Neuronal stem cell (in vitro differentiated cells): Measurements from ENCODE around the gene ZBTB20.

Experiments used
- DNase-seq: peaks from one replicate; pipeline ENCODE4 v3.0.0-alpha.2; 2013; ENCODE audit warnings: low spot score
- H2AFZ ChIP-seq: one replicate; pipeline ENCODE4 v1.6.1; 2013; ENCODE audit warnings: mild to moderate bottlenecking, low read length, inconsistent platforms
- H2AK5ac ChIP-seq: 2 replicates; pipeline ENCODE4 v1.6.1; 2013; ENCODE audit warnings: low read depth, mild to moderate bottlenecking, inconsistent platforms, low read length, moderate library complexity, mixed read lengths
- H2BK120ac ChIP-seq: 2 replicates; pipeline ENCODE4 v1.6.1; 2013; ENCODE audit warnings: low read depth, mild to moderate bottlenecking, inconsistent platforms, low read length, moderate library complexity, mixed read lengths
- H2BK12ac ChIP-seq: one replicate; pipeline ENCODE4 v1.6.1; 2013; ENCODE audit warnings: low read length, inconsistent platforms
- H2BK15ac ChIP-seq: 2 replicates; pipeline ENCODE4 v1.6.1; 2013; ENCODE audit warnings: mild to moderate bottlenecking, low read length, inconsistent platforms, mixed read lengths
- H2BK5ac ChIP-seq: one replicate; pipeline ENCODE4 v1.6.1; 2013; ENCODE audit warnings: inconsistent platforms, mild to moderate bottlenecking, low read length, moderate library complexity
- H3K14ac ChIP-seq: one replicate; pipeline ENCODE4 v1.6.1; 2013; ENCODE audit warnings: low read length, inconsistent platforms
- H3K18ac ChIP-seq: 2 replicates; pipeline ENCODE4 v1.6.1; 2013; ENCODE audit warnings: low read length, inconsistent platforms
- H3K23ac ChIP-seq: 2 replicates; pipeline ENCODE4 v1.6.1; 2013; ENCODE audit warnings: low read depth, mild to moderate bottlenecking, mixed read lengths, low read length, inconsistent platforms; ENCODE audit not compliant: poor library complexity
- H3K27ac ChIP-seq: replicated peaks from 3 replicates; pipeline ENCODE4 v1.5.1; 2013; ENCODE audit warnings: low read length, inconsistent platforms
- H3K27me3 ChIP-seq, 3 experiments: 2 replicates each; pipeline ENCODE4 v1.6.1; 2013; ENCODE audit warnings: low read length in 3 of 3, mild to moderate bottlenecking in 2 of 3, inconsistent platforms in 1 of 3, low read depth in 1 of 3, mixed read lengths in 1 of 3, moderate library complexity in 1 of 3; ENCODE audit not compliant: control insufficient read depth in 3 of 3, insufficient read depth in 3 of 3
- H3K36me3 ChIP-seq, 2 donors: replicated peaks in 1 of 2; 2 replicates each; pipeline ENCODE4 v1.6.1; 2013; ENCODE audit warnings: low read length in 2 of 2; ENCODE audit not compliant: control insufficient read depth in 2 of 2, insufficient read depth in 2 of 2
- H3K4ac ChIP-seq: 2 replicates; pipeline ENCODE4 v1.6.1; 2013; ENCODE audit warnings: inconsistent platforms, mild to moderate bottlenecking, low read length, moderate library complexity
- H3K4me1 ChIP-seq, 2 donors: 1 replicate in 1 of 2; 2 replicates in 1 of 2; pipeline ENCODE4 v1.6.1; 2013; ENCODE audit warnings: low read length in 2 of 2, low read depth in 1 of 2; ENCODE audit not compliant: control insufficient read depth in 2 of 2, insufficient read depth in 1 of 2
- H3K4me2 ChIP-seq: one replicate; pipeline ENCODE4 v1.6.1; 2013; ENCODE audit warnings: mild to moderate bottlenecking, low read length, inconsistent platforms; ENCODE audit not compliant: insufficient read depth, poor library complexity, severe bottlenecking
- H3K4me3 ChIP-seq, 2 donors: 2 replicates each; pipeline ENCODE4 v1.5.1; 2013; ENCODE audit warnings: low read length in 2 of 2, mild to moderate bottlenecking in 2 of 2, inconsistent platforms in 1 of 2, moderate library complexity in 1 of 2
- H3K79me1 ChIP-seq: one replicate; pipeline ENCODE4 v1.6.1; 2013; ENCODE audit warnings: low read depth, mild to moderate bottlenecking, inconsistent platforms, low read length, moderate library complexity
- H3K9ac ChIP-seq: one replicate; pipeline ENCODE4 v1.6.1; 2013; ENCODE audit warnings: mild to moderate bottlenecking, low read depth, low read length, inconsistent platforms; ENCODE audit not compliant: poor library complexity
- H3K9me3 ChIP-seq, 2 donors: replicated peaks in 1 of 2; 2 replicates each; pipeline versions ENCODE3 to v1.6.1; 2013; ENCODE audit warnings: low read length in 2 of 2, mild to moderate bottlenecking in 2 of 2, inconsistent platforms in 1 of 2, low read depth in 1 of 2, mixed read lengths in 1 of 2, moderate library complexity in 1 of 2; ENCODE audit not compliant: control insufficient read depth in 2 of 2, insufficient read depth in 1 of 2
- H4K8ac ChIP-seq: one replicate; pipeline ENCODE4 v1.6.1; 2013; ENCODE audit warnings: low read depth, mild to moderate bottlenecking, inconsistent platforms, low read length, moderate library complexity
- H4K91ac ChIP-seq: one replicate; pipeline ENCODE4 v1.6.1; 2013; ENCODE audit warnings: low read length, low read depth, mild to moderate bottlenecking, inconsistent platforms; ENCODE audit not compliant: poor library complexity
- WGBS, 2 donors: extraction: QIAGEN DNeasy Blood & Tissue Kit; methylation state at CpG; one replicate each; pipeline ENCODE4 v1.1.7; 2013; ENCODE audit warnings: missing lambda C conversion rate in 2 of 2, mixed read lengths in 1 of 2; ENCODE audit not compliant: insufficient read length in 2 of 2, insufficient replicate concordance in 1 of 2; ENCODE audit errors: extremely low coverage in 2 of 2; 5-methylcytosine and 5-hydroxymethylcytosine counted together

Gene ZBTB20

GRCh38 chr3:114642951-114643741 lies 503.9 kb downstream of the ZBTB20 start:
- Histone ChIP-seq H3K4me3 (no peak overlapping the region), H2BK5ac (no peak overlapping the region), H3K18ac (no peak overlapping the region), H3K4me1 (peaks cover 3 to 5% of the 10 kb centered on the region in 2 donors), H2BK15ac (no peak overlapping the region), H3K14ac (no peak overlapping the region), H2AFZ (no peak overlapping the region), H3K36me3 (no peaks in the 10 kb centered on the region), H3K27ac (no peak overlapping the region), H3K27me3 (no peaks in the 10 kb centered on the region), H2AK5ac (no peak overlapping the region), H3K23ac (no peak overlapping the region), H3K9ac (no peak overlapping the region), H3K4ac (no peak overlapping the region), H3K4me2 (no peak overlapping the region), H4K91ac (no peak overlapping the region), H4K8ac (no peak overlapping the region), H3K9me3 (no peaks in the 10 kb centered on the region), H2BK12ac (no peak overlapping the region), H3K79me1 (no peaks in the 10 kb centered on the region), H2BK120ac (no peak overlapping the region)
- DNase-seq, result no peak
- no CpG with 5 or more reads among the region's 1 CpG for WGBS, 2 donors

GRCh38 chr3:114640126-114640525 lies 507.0 kb downstream of the ZBTB20 start:
- WGBS, 2 donors, result no CpG with 5 or more reads among the region's 2 CpGs

GRCh38 chr3:114639171-114639570 lies 507.9 kb downstream of the ZBTB20 start:
- WGBS, 2 donors, result no CpG with 5 or more reads among the region's 1 CpG
- Histone ChIP-seq H2BK15ac (no peak overlapping the region), H3K4ac (no peak overlapping the region), H3K18ac (no peak overlapping the region), H2BK5ac (no peak overlapping the region), H3K9ac (no peak overlapping the region), H2BK12ac (no peak overlapping the region), H3K27me3 (no peaks in the 10 kb centered on the region), H2BK120ac (no peak overlapping the region), H2AFZ (no peak overlapping the region), H2AK5ac (no peak overlapping the region), H3K14ac (no peak overlapping the region), H4K8ac (no peak overlapping the region), H3K23ac (no peak overlapping the region), H3K79me1 (no peaks in the 10 kb centered on the region), H3K4me3 (no peak overlapping the region), H3K36me3 (no peaks in the 10 kb centered on the region), H3K27ac (no peak overlapping the region), H3K4me2 (no peak overlapping the region), H3K4me1 (peaks cover 3 to 5% of the 10 kb centered on the region in 2 donors), H3K9me3 (peaks cover 1 to 19% of the 10 kb centered on the region in 2 donors), H4K91ac (no peak overlapping the region)
- DNase-seq, result no peak

More at GRCh38 chr3:114640126-114640525, 507.0 kb downstream of the ZBTB20 start:
- no peak overlapping the region for H3K4me2 ChIP-seq
- no peak overlapping the region for H3K9ac ChIP-seq
- H3K14ac ChIP-seq, result no peak overlapping the region
- H4K91ac ChIP-seq, result no peak overlapping the region
- no peak overlapping the region for H2BK12ac ChIP-seq
- H3K27me3 ChIP-seq, result no peaks in the 10 kb centered on the region
- H2BK15ac ChIP-seq, result no peak overlapping the region
- no peak overlapping the region for H3K27ac ChIP-seq
- H3K4me1 ChIP-seq, result peaks cover 3 to 5% of the 10 kb centered on the region in 2 donors
- no peak overlapping the region for H3K23ac ChIP-seq
- H3K79me1 ChIP-seq, result no peaks in the 10 kb centered on the region
- H2BK120ac ChIP-seq, result no peak overlapping the region
- H2BK5ac ChIP-seq, result no peak overlapping the region
- H2AK5ac ChIP-seq, result no peak overlapping the region
- no peak for DNase-seq
- no peak overlapping the region for H4K8ac ChIP-seq
- H2AFZ ChIP-seq, result no peak overlapping the region
- no peak overlapping the region for H3K18ac ChIP-seq
- H3K4ac ChIP-seq, result no peak overlapping the region
- no peak overlapping the region for H3K4me3 ChIP-seq
- peaks cover 1 to 13% of the 10 kb centered on the region in 2 donors for H3K9me3 ChIP-seq
- H3K36me3 ChIP-seq, result no peaks in the 10 kb centered on the region

- H3K9ac ChIP-seq, result no peak overlapping the region
- peaks cover 1 to 19% of the 10 kb centered on the region in 2 donors for H3K9me3 ChIP-seq
- H2AK5ac ChIP-seq, result no peak overlapping the region
- no peak overlapping the region for H4K91ac ChIP-seq
- no peak for DNase-seq
- H3K27ac ChIP-seq, result no peak overlapping the region
- H2BK12ac ChIP-seq, result no peak overlapping the region
- no peaks in the 10 kb centered on the region for H3K79me1 ChIP-seq
- H2BK15ac ChIP-seq, result no peak overlapping the region
- H3K36me3 ChIP-seq, result no peaks in the 10 kb centered on the region
- no peak overlapping the region for H3K14ac ChIP-seq
- H3K4me1 ChIP-seq, result peaks cover 3 to 5% of the 10 kb centered on the region in 2 donors
- H2AFZ ChIP-seq, result no peak overlapping the region
- H3K4me2 ChIP-seq, result no peak overlapping the region
- no peak overlapping the region for H2BK120ac ChIP-seq
- no peak overlapping the region for H3K18ac ChIP-seq
- H3K4ac ChIP-seq, result no peak overlapping the region
- no peak overlapping the region for H3K23ac ChIP-seq
- H2BK5ac ChIP-seq, result no peak overlapping the region
- WGBS, 2 donors, result no CpG with 5 or more reads among the region's 2 CpGs
- no peak overlapping the region for H4K8ac ChIP-seq
- no peaks in the 10 kb centered on the region for H3K27me3 ChIP-seq
- H3K4me3 ChIP-seq, result no peak overlapping the region
Measured at GRCh38 chr3:114635878-114636277, 511.2 kb downstream of the ZBTB20 start.
